HPDE6-E6E7 (cell line): ENCODE measurements around the gene ZNF264.
A peak's percentile ranks its signal among the peaks of the same experiment; 100 is the strongest.
"Not testable (repeated sequence)": the region's sequence is repeated elsewhere in the genome, so short reads cannot be mapped to it uniquely, and the experiment has no call there.

Experiments used
- DNase-seq: peaks from one replicate; pipeline ENCODE4 v3.0.0; 2011; ENCODE audit warnings: missing footprints; ENCODE audit errors: extremely low spot score

Gene ZNF264

DNA sequence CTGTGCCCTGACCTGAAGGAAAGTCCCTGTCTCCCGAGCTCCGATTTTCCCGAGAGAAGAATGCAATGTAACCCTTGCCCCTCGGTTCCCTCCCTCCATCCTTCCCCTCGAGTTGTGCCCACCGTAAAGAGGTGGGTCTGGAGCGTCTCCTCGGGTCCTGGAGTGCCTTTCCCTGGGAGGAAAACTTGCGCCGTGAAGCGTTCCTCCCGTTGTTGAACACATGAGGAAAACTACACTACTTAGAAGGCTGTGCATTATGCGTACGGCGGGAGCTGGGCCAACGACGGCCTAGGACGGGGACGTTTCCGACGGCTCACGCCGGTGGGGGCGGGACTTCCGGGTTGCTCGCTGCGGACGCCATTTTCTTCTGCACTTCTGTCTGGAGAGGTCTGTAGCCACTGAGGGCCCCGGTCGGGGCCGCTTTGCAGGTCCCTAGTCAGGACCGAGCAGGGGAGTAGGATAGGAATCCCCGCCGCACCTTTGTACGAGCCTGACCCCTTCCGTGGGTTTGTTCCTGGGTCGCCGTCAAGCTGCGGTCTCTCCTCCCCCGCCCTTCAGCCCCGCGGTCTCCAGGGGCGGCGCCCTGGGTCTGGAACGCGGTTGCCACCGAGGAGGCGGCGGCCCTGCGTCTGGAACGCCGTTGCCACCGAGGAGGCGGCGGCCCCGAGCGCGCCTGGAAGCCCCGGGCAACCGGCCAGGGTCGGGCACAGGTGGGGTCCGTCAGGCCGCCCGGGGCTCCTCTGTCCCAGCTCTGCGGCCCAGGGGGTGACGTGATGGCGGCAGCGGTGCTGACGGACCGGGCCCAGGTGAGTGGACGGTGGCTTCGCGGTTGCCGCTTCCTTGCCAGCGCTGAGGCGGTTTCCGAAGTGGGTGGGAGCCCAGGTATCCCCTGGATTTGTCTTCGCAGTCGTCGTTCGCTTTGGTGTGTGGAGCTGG lies at the start of gene ZNF264:
Gene ZNF264, plus strand, starts transcription at position 360 of the 936 bp plus-strand sequence. Its CDS starts 414 bp downstream, at position 774.
- peak; percentile 83 for DNase-seq

DNA sequence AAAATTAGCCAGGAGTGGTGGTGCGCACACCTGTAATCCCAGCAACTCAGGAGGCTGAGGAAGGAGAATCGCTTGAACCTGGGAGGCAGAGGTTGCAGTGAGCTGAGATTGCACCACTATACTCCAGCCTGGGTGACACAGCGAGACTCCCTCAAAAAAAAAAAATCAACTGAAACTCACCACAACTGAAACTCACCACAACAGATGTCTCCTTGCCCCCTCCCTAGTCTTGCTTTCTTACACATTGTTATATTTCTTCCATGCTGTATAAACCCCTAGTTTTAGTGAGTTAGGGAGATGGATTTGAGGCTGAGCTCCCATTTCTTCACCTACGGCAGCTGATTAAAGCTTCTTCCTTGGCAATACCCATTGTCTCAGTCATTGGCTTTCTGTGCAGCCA lies 49.6 kb upstream of the ZNF264 start:
- no peak for DNase-seq

DNA sequence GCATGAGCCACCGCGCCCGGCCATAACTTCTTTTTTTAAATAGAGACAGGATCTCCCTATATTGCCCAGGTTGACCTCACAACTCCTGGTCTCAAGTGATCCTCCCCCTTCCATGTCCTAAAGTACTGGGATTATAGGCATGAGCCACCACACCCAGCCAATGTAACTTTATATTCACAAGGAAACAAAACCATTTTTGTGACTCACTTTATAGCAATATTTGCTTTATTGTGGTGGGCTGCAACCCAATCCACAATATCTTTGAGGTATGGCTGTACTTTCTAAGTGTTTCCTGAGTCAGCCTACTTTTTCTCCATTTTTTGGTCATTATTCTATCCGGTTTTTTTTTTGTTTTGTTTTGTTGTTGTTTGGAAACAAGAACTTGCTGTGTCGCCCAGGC lies 38.4 kb upstream of the ZNF264 start:
- DNase-seq: no peak

- DNase-seq: no peak
Measured at GRCh38 chr19:57161985-57162539, 29.2 kb upstream of the ZNF264 start.

DNA sequence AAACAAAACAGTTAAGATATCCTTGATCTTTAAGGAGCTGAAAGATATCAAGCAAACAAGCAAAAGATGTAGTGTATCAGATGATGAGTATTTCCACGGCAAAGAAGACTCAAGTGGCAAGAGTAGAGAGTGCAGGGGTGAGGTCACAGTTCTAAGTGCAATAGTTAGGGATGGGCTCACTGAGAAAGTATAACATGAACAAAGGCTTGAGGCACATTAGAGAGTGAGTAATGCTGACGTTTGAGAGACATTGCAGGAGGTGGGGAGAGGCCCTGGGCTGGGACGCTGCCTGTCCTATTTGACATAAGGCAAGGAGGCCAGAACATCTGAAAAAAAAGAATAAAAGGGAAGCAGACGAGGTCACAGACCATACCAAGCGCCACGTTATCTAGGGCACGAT lies 25.5 kb upstream of the ZNF264 start:
- DNase-seq: peak; percentile 47

- DNase-seq: no peak
Measured at GRCh38 chr19:57167385-57167784, 23.9 kb upstream of the ZNF264 start, which contains the start of gene DUXA. DUXA (minus strand) TSS chr19:57167485; CDS start chr19:57167443, 42 bp downstream.

GRCh38 chr19:57171551-57172081 lies 19.7 kb upstream of the ZNF264 start:
- peak; percentile 16 for DNase-seq

GRCh38 chr19:57190301-57190700 lies 999 bp upstream of the ZNF264 start:
- DNase-seq: no peak

DNA sequence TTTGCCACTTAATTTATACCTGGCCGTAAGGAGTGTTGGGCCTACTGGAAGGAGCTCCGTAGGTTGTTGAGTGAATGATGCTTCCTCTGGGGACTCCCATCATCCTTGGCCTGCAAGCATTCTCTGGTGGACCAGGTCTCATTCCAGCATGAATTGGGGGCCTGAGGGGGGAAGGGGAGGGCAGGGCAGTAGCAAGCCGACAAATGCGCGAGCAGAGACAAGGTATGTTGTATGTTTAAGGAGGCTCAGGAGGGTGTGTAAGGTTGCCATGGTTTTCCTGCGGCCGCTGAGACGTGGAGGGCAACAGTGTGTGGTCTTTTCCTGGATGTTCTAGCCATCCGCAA lies 749 bp downstream of the ZNF264 start:
- no peak for DNase-seq

DNA sequence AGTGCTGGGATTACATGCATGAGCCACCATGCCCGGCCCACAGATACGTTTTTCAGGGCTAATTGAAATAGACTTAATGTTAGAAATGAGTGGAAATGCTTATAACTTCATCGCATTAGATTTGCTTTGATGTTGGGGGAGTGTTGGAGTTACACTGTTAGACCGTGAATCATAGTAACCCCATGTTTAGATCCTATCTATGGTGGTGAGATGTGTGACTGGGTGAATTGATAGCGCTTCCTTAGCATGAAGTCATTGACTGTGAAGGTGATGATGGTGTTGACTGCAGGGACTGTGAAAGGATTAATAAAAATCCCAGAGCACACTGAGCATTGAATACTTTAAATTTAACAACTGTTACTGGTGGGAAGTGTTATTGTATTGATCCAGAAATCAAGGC lies 1.7 kb downstream of the ZNF264 start:
- no peak for DNase-seq

- DNase-seq: not testable (repeated sequence)
Measured at GRCh38 chr19:57197874-57198273, 6.6 kb downstream of the ZNF264 start.

- DNase-seq: no peak
Measured at GRCh38 chr19:57202160-57202559, 10.9 kb downstream of the ZNF264 start.

DNA sequence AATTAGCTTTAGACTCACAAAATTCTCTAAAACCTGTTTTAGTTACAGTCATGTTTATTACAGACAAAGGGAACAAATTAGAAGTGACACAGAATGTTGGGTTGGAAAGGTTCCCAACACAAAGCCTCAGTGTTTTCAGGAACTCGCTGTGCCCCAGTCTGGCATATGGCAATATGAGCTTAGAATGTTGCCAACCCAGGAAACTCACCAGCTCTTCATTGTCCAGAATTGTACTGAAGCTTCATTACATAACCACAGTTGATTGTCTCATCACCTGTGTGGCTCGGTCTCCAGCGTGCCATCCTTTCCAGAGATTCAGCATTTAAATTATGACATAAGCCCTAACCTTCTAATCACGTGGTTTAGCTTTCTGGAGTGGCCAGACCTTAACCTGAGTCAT lies 19.1 kb downstream of the ZNF264 start:
- no peak for DNase-seq

GRCh38 chr19:57212109-57212508 lies 20.8 kb downstream of the ZNF264 start:
- DNase-seq: no peak

DNA sequence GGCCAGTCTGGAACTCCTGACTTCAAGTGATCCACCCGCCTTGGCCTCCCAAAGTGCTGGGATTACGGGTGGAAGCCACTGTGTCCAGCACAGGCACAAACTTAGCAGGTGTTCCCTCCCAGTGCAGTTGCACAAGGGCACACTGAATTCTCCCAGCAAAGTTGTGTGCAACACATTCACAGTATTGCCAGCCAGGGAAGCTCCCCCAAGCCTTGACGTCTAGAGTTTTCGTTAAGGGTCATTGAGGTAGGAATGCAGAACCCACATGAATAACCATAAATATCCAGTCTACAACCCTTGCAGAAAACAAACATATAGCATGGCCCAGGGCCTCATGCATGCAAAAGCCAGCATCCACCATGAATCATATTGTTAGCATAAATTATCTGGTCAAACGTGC lies 36.2 kb downstream of the ZNF264 start:
- DNase-seq: no peak

- DNase-seq: no peak
Measured at GRCh38 chr19:57231686-57232085, 40.4 kb downstream of the ZNF264 start.

GRCh38 chr19:57233207-57233606 lies 41.9 kb downstream of the ZNF264 start:
- no peak for DNase-seq

DNA sequence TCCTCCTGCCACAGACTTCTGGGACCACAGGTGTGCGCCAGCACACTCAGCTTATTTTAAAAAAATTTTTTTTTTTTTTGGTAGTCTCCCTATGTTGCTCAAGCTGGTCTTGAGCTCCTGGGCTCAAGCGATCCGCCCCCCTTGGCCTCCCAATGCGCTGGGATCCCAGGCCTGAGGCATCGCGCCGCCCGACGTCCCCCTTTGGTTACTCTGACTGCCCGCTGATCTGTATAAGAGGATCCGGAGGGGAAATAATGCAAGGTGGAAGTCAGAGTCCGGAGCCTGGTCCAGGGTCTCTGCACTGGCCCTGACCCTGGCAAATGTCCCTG lies 48.6 kb downstream of the ZNF264 start:
- DNase-seq: no peak

DNA sequence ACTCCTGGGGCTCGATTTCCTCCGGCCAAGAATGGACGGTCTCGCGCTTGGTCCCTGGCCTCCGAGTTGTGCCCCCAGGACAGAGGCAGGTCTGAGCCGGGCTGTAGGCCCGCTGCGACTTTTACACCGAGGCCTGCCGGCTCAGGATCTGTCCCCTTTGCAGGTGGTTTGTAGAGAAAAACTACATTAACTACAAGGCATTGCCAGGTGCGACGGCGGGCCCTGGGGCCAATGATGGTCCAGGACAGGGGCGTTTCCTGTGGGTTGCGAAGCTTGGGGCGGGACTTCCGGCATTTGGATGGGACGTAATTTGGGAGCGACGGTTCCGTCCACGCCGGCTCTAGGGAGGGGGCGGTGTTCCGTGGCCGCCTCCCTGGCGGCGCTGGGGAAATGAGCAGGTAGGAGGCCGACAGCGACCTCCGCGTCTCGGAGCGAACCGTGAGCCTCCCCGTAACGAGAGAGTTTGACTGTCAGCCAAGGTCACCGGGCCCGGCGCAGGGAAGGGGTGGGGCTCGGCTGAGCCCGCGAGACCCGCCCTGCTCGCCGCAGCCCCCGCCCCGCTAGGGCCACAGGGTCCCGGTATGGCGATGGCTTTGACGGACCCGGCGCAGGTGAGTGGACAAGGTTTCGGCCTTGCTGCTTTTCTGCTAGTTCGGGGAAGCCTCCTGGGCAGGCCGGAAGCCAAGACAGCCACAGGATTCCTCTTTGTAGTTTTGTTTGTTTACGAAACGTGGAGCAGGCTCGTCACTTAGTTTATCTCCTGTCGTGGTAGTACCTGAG lies 49.2 kb downstream of the ZNF264 start, which contains the start of gene ZNF805:
Gene ZNF805, plus strand, starts transcription at position 322 of the 780 bp plus-strand sequence. Its CDS starts 260 bp downstream, at position 582.
- peak; percentile 96 for DNase-seq

GRCh38 chr19:57241176-57241575 lies 49.9 kb downstream of the ZNF264 start:
- DNase-seq: no peak

DNA sequence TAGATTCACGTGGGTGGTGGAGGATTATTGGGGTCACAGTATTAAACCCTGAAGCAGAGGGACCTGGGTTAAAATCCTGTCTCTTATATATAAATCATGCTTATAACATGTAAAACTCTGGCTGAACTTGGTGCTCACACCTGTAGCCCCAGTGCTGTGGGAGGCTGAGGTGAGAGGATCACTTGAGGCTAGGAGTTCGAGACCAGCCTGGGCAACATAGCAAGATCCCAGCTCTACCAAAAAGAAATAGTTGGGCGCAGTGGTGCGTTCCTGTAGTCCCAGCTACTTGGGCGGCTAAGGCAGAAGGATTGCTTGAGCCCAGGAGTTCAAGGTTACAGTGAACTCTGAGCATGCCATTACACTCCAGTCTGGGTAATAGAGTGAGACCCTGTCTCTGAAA lies 51.5 kb downstream of the ZNF264 start:
- DNase-seq: no peak

- DNase-seq: no peak
Measured at GRCh38 chr19:57244513-57244912, 53.2 kb downstream of the ZNF264 start.
